ENCODE measurements around the gene GGA3.
"Not testable (repeated sequence)": the region's sequence is repeated elsewhere in the genome, so short reads cannot be mapped to it uniquely, and the experiment has no call there.

DNA sequence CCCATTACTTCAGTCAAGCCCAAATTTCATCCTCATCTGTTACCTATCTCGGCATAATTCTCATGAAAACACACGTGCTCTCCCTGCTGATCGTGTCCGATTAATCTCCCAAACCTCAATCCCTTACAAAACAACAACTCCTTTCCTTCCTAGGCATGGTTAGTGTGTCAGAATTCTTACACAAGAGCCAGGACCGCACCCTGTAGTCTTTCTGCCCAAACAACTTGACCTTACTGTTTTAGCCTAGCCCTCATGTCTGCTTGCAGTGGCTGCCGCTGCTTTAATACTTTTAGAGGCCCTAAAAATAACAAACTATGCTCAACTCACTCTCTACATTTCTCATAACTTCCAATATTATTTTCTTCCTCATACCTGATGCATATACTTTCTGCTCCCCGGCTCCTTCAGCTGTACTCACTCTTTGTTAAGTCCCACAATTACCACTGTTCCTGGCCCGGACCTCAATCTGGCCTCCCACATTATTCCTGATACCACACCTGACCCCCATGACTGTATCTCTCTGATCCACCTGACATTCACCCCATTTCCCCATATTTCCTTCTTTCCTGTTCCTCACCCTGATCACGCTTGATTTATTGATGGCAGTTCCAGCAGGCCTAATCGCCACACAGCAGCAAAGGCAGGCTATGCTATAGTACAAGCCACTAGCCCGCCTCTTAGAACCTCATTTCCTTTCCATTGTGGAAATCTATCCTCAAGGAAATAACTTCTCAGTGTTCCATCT, 5.3 kb downstream of the GGA3 start:
- TF ChIP-seq, protein P1, sequence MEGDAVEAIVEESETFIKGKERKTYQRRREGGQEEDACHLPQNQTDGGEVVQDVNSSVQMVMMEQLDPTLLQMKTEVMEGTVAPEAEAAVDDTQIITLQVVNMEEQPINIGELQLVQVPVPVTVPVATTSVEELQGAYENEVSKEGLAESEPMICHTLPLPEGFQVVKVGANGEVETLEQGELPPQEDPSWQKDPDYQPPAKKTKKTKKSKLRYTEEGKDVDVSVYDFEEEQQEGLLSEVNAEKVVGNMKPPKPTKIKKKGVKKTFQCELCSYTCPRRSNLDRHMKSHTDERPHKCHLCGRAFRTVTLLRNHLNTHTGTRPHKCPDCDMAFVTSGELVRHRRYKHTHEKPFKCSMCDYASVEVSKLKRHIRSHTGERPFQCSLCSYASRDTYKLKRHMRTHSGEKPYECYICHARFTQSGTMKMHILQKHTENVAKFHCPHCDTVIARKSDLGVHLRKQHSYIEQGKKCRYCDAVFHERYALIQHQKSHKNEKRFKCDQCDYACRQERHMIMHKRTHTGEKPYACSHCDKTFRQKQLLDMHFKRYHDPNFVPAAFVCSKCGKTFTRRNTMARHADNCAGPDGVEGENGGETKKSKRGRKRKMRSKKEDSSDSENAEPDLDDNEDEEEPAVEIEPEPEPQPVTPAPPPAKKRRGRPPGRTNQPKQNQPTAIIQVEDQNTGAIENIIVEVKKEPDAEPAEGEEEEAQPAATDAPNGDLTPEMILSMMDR (IDR thresholded peaks at IDR 0.05) = not testable (repeated sequence)
- TF ChIP-seq, protein P2, sequence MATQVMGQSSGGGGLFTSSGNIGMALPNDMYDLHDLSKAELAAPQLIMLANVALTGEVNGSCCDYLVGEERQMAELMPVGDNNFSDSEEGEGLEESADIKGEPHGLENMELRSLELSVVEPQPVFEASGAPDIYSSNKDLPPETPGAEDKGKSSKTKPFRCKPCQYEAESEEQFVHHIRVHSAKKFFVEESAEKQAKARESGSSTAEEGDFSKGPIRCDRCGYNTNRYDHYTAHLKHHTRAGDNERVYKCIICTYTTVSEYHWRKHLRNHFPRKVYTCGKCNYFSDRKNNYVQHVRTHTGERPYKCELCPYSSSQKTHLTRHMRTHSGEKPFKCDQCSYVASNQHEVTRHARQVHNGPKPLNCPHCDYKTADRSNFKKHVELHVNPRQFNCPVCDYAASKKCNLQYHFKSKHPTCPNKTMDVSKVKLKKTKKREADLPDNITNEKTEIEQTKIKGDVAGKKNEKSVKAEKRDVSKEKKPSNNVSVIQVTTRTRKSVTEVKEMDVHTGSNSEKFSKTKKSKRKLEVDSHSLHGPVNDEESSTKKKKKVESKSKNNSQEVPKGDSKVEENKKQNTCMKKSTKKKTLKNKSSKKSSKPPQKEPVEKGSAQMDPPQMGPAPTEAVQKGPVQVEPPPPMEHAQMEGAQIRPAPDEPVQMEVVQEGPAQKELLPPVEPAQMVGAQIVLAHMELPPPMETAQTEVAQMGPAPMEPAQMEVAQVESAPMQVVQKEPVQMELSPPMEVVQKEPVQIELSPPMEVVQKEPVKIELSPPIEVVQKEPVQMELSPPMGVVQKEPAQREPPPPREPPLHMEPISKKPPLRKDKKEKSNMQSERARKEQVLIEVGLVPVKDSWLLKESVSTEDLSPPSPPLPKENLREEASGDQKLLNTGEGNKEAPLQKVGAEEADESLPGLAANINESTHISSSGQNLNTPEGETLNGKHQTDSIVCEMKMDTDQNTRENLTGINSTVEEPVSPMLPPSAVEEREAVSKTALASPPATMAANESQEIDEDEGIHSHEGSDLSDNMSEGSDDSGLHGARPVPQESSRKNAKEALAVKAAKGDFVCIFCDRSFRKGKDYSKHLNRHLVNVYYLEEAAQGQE (IDR thresholded peaks at IDR 0.05; ENCODE audit: insufficient read depth in 1 of 2, low read depth in 2 of 2, low read length in 1 of 2) = not testable (repeated sequence)
- TF ChIP-seq POLR2AphosphoS5 (IDR thresholded peaks at IDR 0.05; ENCODE audit: low read depth, low read length) = not testable (repeated sequence)

All from Panc1 (cell line).